HG02642 (cell line): ENCODE measurements around the gene CFAP53.

Experiments used
- ATAC-seq: cut with Tn5 transposase; IDR thresholded peaks from one replicate; pipeline ENCODE4 v1.9.1; 2021; ENCODE audit warnings: mild to moderate bottlenecking; ENCODE audit not compliant: unreplicated experiment, poor library complexity

The CFAP53 gene

GRCh38 chr18:50199346-50199855, 66.9 kb downstream of the CFAP53 start:
- ATAC-seq = no peak

GRCh38 chr18:50196261-50196660, 70.0 kb downstream of the CFAP53 start:
- ATAC-seq = no peak

DNA sequence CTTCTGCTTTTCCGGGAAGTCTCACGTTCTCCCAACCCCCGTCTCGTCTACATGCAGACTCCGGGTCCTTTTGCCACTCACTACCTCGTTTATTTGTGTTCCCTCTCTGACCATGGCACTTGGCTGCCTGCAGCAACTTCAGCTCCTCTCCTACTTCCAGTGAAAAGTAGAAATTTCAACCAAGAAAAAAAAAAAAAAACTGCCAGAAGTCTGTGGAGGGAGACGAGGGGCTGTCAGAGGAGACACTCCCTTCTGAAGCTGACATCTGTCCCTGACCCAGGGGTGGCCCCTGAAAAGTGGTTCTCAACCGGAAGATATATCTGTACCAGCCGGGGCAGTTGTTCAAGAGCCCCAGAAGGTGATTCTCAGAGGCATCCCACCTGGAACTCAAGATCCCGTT, 70.6 kb downstream of the CFAP53 start:
- no peak for ATAC-seq

DNA sequence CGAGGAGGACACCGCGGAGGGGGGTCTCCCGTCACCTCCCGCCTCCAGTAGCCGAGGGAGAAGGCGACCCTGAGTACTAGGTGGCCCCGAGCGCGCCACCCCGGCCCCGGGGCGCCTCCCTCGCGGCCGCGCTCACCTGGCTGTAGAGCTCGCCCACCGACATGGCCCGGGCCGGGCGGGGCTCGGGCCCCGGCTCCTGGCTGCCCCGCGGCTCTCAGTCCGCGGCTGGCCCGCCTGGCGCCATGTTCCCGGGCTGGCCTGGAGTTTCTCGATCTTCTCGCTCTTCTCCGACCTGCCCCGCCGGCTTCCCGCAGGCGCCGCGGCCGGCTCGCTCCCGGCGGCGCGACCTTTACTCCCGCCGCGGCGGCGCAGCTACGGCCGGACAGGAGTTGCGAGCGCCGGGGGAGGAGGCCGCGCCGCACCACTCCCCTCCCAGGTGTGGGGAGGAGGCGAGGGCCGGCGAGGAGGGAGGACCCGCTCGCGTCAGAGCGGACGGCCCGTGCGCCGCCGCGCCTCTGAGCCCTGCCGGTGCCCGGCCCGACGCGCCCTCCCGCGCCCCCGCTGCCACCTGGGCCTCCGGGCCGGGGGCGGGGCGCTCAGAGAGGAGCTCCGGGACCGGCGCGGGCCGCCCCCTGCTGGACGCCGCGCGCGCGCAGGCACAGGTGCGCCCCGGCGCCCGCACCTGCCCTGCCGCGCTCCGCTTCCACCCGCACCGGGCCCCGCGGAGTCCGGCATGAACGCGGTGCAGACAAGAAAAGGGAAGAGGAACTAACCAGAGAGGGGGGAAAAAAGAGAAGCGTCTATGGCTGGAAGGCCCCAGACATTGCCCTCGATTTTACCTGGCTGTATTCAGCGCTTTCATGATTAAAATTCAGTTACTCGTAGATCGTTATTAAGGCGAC, 71.4 kb downstream of the CFAP53 start, which contains the start of gene MYO5B:
TSS of gene MYO5B (minus strand) at position 517 of the 902 bp plus-strand sequence. CDS start at position 163, 354 bp downstream.
- ATAC-seq = peak; percentile 85

GRCh38 chr18:50193796-50194630, 72.3 kb downstream of the CFAP53 start:
- ATAC-seq = peak; percentile 2

DNA sequence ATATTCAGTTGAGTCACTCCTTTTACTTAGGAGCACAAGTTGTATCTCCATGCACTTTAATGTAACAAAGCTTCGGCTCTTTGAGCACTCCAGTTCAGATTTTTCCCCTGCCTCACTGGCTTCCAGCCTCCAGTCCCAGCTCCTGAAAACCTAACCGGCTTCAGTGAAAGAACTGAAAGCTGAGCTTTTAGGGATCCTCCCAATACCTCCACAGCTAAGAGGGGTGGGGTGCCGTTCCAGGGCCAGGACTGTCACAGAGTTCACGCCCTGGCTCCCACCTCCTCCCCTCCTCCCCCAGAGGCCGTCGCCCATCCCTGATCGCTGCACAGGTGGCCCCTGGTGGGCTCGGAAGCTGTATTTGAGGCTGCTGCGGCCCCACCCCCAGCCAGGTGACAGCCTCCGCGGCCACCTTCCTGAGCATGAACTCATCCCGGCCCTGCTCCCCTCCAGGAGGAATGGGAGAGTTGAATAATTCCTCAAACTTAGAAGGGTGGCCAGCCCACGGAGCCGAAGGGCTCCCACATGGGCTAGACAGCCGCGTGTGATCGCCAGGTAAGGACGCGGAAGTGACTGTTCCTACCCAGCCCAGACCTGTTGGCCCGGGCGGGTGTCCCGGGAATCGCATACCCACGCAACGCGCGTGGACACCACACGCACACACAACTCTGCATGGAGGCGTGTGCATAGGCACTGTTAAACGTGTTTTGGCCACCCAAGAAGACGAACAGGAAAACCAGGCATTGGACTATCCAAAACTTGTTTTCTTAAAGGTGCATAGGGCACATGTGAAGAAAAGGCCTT, 73.1 kb downstream of the CFAP53 start:
- ATAC-seq = no peak

DNA sequence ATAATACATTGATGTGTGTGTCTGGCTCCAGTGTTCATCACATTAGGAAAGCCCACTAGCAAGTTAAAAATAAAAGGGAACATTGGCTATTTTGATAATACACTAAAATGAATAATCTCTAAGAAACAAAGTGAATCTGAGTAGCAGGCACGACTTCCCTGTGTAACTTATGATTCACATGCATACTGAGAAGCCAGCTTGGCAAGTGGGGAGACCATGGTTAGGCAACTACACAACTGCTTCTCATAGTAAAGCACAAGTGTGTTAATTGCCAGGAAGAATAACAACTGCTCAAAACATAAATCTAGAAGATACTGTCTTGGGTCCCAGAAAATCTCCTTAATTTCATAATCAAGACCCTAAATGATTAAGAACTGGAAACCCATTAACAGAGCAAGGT, 75.4 kb downstream of the CFAP53 start:
- ATAC-seq = no peak

DNA sequence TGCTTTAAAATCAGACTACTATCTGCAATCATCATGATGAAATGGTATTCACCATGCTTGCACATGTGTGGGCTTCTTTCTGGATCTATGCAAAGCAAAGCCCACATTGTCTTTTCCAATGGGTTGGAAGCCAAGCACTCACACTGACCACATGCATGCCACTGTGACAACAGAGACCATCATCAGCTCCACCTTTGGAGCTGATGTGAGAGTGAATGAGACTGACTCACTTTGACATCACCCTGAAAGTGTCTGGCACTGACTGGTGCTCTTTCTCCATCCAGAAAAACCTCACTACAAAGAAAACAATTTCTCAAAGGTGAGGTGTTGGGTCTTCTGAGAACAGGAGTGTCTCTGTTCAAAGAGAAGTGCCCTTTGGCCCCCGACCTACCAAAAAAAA, 76.1 kb downstream of the CFAP53 start:
- ATAC-seq = no peak

DNA sequence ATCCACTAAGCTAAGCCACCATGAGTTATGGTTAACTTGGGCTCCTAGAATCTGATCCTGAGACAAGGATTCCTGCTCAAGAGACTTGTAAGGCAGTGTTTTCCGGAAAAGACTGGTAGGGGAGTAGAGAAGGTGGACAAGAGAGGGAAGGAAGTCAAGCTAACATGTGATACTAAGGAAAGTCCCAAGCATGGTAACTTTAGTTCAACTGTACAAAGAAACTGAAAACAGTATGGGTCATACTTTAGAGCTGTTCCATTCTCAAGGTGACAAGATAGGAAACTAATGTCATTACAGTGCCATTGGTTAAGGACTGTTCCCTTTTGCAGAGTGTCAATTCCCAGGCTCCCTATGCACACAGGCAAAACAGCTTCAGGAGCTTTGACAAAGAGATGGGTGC, 77.1 kb downstream of the CFAP53 start:
- ATAC-seq = no peak

- ATAC-seq = no peak
These were observed 77.6 kb downstream of the CFAP53 start for GRCh38 chr18:50188652-50189051.

- no peak for ATAC-seq
These were observed 78.6 kb downstream of the CFAP53 start for GRCh38 chr18:50187659-50188058.

DNA sequence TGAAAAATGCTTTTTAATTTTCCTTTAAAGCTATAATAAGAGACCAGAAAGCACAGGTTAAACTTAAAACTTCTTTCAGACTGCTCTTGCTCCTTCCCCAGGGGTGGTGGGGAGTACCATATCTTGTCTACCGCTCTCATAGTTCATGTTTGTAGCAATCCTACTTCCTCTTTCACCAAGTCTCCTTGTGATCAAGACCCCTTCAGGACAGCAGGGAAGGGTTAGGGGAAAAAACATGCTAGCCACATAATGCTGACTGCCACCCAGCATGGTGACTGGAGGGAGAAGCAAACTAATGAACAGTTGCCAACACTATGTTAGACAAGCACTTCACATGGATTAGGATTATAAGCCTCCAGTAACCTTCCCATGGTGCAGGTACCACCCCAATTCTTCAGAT, 79.9 kb downstream of the CFAP53 start:
- ATAC-seq = no peak

DNA sequence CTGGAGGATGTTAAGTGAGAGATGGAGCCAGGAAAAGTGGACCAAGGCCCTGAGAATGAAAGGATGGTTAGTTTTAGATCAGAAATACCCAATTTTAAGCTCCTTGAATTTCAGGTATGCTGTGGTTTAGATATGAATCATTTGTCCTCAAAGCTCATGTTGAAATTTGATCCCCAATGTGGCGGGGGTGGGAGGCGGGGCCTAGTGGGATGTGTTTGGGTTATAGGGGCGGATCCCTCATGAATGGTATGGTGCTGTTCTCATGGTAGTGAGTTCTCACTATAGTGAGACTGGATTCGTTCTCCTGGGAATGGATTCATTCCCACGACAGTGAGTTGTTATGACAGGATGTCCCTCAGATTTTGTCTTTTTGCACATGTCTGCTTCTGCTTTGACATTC, 82.7 kb downstream of the CFAP53 start:
- ATAC-seq = no peak

DNA sequence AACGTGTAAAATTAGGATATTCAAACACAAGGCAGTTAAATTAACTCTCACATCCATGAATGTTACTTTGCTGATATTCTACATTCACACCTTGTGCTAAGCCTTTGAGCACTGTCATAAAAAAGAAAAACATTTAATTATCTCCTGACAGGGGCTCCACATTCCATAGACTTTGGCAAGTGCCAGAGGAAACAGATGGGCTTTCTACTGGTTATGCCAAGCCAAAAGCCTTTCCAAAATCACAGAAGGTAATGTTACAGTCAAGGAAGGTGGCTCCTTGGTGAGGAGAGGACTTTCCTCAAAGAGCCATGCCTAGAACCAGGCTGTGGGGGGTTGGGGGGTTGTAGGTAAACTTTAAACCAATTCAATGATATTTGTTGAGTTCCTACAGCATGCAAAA, 83.8 kb downstream of the CFAP53 start:
- no peak for ATAC-seq

GRCh38 chr18:50181590-50181989, 84.7 kb downstream of the CFAP53 start:
- no peak for ATAC-seq

- no peak for ATAC-seq
These were observed 86.8 kb downstream of the CFAP53 start for GRCh38 chr18:50179465-50179864.

DNA sequence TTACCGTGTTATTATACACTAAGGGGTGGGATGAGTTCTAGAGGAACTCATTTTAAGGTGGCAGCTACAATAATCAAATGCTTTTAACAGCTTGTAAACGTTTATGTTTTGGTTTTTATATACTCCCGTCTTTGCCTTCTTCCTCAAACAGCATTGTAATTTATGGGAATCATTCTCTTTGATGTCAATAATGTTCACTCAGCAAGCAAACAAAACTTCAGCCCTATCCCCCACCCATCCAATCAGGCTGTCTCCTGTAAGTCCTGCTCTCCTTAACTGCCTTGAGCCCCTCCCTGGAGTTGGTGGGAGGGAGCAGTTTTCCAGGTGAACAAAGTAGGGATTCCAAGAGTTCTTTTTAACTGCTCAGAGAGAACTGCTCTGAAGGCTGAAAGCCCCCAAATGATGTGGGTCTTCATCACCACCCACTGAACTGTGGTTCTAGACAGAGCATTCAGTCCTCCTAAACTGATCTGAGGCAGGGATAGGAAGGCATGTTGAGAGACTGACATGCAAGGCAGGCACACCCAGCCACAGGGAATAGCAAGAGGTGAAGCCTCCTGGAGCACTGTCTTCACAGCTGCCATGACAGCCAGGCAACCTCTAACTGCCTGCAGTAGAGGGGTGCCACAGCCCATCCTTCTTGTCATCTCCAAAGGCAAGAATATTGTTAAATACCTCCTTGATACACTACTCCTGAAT, 88.9 kb downstream of the CFAP53 start:
- no peak for ATAC-seq
